HT1080 (cell line): ENCODE measurements around the gene FCGR3A. TPM values are rescaled to one million over a fixed set of nuclear protein-coding genes. Genes with fewer than 3 reads are reported as not detected.
"Not testable (repeated sequence)": the region's sequence is repeated elsewhere in the genome, so short reads cannot be mapped to it uniquely, and the experiment has no call there.

Source experiments
- DNase-seq: peaks from one replicate; pipeline ENCODE4 v3.0.0-alpha.2; 2015; ENCODE audit warnings: low read depth
- total RNA-seq: library from RNA; depleted of rRNA; stranded (reverse); fragments of >200 nt; shearing (Covaris generic); gene quantifications from 2 replicates; pipeline ENCODE4 v1.2.3, GENCODE V29; 2014

The FCGR3A gene
- total RNA-seq, 1 experiment from 2014 or later = not detected

GRCh38 chr1:161530671-161531641 lies 18.7 kb downstream of the FCGR3A start:
- peak; percentile 98 for DNase-seq

- peak; percentile 85 for DNase-seq
Measured at GRCh38 chr1:161530158-161530557, 19.5 kb downstream of the FCGR3A start.

GRCh38 chr1:161529463-161530104 lies 20.0 kb downstream of the FCGR3A start:
- DNase-seq = peak; percentile 54

DNA sequence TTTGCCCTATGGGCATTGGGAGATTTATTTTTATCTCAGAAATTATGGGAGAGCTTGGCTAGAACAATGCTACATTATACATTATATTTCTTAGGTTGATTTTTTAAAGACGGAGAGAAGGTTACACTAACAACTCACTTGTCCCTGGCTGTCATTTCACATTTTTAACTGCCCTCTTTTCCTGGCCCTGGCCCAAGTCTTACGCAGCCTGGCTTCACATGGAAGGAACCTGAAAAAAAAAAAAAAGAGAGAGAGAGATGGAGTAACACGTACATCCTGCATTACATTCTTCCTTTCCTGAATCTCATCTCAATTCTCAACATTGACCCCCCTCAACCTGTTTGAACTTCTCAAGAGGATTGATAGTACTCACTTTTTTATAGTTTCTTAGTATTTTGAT lies 21.1 kb downstream of the FCGR3A start:
- not testable (repeated sequence) for DNase-seq

- not testable (repeated sequence) for DNase-seq
Measured at GRCh38 chr1:161525918-161526317, 23.7 kb downstream of the FCGR3A start.

DNA sequence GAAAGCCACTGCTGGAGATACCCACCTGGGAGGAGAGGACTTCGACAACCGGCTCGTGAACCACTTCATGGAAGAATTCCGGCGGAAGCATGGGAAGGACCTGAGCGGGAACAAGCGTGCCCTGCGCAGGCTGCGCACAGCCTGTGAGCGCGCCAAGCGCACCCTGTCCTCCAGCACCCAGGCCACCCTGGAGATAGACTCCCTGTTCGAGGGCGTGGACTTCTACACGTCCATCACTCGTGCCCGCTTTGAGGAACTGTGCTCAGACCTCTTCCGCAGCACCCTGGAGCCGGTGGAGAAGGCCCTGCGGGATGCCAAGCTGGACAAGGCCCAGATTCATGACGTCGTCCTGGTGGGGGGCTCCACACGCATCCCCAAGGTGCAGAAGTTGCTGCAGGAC lies 24.3 kb downstream of the FCGR3A start:
- not testable (repeated sequence) for DNase-seq

DNA sequence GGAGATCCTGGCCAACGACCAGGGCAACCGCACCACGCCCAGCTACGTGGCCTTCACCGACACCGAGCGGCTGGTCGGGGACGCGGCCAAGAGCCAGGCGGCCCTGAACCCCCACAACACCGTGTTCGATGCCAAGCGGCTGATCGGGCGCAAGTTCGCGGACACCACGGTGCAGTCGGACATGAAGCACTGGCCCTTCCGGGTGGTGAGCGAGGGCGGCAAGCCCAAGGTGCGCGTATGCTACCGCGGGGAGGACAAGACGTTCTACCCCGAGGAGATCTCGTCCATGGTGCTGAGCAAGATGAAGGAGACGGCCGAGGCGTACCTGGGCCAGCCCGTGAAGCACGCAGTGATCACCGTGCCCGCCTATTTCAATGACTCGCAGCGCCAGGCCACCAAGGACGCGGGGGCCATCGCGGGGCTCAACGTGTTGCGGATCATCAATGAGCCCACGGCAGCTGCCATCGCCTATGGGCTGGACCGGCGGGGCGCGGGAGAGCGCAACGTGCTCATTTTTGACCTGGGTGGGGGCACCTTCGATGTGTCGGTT lies 24.8 kb downstream of the FCGR3A start:
- DNase-seq = not testable (repeated sequence)

DNA sequence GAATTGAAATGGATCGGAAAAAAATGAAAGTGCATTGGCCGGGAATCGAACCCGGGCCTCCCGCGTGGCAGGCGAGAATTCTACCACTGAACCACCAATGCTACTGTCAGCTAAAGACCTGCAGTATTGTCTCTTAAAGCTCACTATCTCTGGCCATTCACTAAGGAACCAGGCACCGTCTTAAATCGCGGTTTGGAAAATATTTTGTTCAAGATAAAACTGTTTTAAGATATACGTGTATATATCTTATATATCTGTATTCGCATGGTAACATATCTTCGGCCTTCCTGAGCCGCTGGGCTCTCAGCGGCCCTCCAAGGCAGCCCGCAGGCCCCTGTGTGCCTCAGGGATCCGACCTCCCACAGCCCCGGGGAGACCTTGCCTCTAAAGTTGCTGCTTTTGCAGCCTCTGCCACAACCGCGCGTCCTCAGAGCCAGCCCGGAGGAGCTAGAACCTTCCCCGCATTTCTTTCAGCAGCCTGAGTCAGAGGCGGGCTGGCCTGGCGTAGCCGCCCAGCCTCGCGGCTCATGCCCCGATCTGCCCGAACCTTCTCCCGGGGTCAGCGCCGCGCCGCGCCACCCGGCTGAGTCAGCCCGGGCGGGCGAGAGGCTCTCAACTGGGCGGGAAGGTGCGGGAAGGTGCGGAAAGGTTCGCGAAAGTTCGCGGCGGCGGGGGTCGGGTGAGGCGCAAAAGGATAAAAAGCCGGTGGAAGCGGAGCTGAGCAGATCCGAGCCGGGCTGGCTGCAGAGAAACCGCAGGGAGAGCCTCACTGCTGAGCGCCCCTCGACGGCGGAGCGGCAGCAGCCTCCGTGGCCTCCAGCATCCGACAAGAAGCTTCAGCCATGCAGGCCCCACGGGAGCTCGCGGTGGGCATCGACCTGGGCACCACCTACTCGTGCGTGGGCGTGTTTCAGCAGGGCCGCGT lies 25.5 kb downstream of the FCGR3A start, which contains the start of gene HSPA6:
TSS of gene HSPA6 (plus strand) at position 724 of the 925 bp plus-strand sequence. CDS start at position 843, 119 bp downstream.
- peak; percentile 84 for DNase-seq

GRCh38 chr1:161523041-161523816 lies 26.4 kb downstream of the FCGR3A start:
- not testable (repeated sequence) for DNase-seq

DNA sequence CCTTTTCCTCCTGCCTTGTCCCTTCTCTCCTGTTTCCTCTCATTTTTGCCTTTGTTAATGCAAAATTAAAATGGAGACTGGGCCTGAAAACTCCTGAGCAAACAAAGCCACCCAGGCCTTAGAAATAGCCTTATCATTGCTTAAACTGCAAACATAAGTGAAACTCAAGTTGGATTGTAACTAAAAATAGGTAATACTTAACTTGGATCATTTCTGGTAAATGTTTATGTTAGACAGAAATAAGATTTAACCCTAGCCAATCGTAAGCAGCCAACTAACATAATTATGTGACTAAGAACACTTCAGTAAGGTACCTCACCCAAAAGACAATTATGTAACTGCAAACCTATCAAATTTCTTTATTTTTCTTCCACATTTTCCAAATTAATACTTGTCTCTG lies 35.7 kb downstream of the FCGR3A start:
- not testable (repeated sequence) for DNase-seq

- not testable (repeated sequence) for DNase-seq
Measured at GRCh38 chr1:161513448-161513780, 36.2 kb downstream of the FCGR3A start.

- not testable (repeated sequence) for DNase-seq
Measured at GRCh38 chr1:161512636-161513447, 36.8 kb downstream of the FCGR3A start.

GRCh38 chr1:161511756-161512060 lies 37.9 kb downstream of the FCGR3A start:
- no peak for DNase-seq

DNA sequence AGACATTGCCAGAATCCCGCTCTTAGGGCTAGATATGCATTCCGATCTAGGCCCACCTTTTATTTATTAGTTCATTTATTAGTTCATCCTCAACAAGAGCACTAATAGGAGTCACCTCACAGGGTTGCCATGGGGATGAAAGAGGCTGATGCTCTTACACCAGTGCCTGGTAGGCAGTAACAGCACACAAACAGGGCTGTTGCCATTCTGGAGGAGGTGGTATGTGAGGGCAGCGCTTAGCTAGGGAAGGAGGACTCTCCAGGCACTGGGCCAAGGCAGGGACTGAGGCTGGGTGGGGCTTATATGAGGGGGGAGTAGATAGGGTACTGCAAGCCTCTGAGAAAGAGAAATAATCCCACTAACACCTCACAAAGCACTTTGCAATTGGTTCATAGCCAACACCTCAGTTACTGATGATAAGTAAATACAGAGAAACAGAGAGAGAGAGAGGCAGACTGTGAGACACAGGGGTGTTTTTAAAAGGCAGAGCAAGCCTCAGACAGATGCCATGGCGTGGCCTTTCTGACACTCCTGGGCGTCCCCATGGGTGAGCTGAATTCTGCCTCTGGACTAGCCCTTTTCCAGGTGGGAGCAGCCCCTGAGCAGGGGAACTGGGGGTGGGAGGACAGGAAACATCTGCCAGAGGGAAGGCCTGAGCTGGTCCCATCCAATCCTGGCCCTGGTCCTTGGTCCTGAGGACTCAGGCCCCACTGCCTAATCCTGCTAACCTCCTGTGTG lies 38.4 kb downstream of the FCGR3A start:
- no peak for DNase-seq

DNA sequence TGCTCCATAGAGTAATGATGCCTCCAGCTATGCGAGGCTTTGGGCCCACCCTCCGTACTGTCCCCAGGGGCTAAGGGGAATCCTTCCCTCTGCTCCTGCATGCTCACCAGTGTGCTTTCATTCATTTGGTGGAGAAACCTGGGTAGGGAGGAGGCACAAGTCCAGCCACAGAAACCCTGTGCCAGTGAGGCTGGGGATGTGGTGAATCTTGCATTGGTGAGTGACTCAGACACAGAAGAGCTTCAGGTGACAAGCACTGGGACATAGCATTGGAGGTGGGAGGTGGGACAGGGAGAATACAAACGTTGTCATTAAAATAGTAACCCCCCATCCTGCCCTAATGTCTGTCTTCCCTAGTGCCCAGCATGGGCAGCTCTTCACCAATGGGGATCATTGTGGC lies 39.1 kb downstream of the FCGR3A start:
- DNase-seq = no peak

GRCh38 chr1:161506336-161507223 lies 43.0 kb downstream of the FCGR3A start:
- DNase-seq = no peak

DNA sequence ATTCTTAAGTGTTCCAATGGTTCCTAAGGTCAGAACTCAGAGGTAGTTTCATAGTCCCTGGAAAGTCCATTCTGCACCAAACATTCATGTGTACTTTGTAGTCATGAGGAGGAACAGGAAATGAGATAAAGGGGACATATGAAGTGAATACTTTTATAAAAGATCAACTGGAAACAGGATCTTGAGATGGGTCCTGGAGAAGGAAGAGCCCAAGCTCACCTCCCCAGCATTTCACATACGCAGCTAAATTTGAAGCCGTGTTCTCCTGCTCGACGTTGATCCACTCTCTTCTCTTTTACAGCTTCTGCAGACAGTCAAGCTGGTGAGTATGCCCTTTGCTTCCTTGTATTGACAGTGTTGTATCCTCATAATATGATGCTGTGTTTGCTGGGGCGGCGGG lies 43.9 kb downstream of the FCGR3A start:
- DNase-seq = no peak

DNA sequence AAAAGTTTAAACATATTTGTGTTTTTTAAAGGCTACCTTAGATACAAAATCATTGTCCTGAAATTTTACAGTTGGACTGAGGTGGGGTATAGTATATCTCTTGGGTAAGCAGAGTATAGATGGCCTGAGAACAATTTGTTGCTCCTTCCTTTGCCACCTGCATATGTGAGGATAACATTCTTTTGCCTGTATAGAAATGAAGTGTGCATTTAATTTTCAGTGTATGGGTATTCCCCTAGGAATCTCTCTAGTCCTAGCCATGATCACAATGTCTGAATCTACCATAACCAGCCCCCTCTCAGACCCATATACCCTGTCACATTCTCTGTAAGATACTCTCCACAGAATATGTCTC lies 46.2 kb downstream of the FCGR3A start:
- DNase-seq = no peak
